ENCODE data around the gene TBL1X. TPM values are rescaled to one million over a fixed set of nuclear protein-coding genes. Genes with fewer than 3 reads are reported as not detected.

Gene TBL1X
- total RNA-seq, 1 experiment from 2014 or later: 17.6 TPM

- Histone ChIP-seq H4K20me1 (ENCODE audit: insufficient read depth) (no peaks in the 10 kb centered on the region), H3K27ac (no peak overlapping the region), H3K4me3 (no peak overlapping the region), H3K27me3 (ENCODE audit: insufficient read depth, low read depth) (no peaks in the 10 kb centered on the region), H3K4me1 (replicated peaks; ENCODE audit: insufficient read depth) (no peaks in the 10 kb centered on the region), H3K4me2 (no peak overlapping the region), H3K79me2 (ENCODE audit: low read depth) (no peaks in the 10 kb centered on the region), H3F3A (ENCODE audit: insufficient read depth, low read depth) (no peaks in the 10 kb centered on the region), H3K9me2 (ENCODE audit: insufficient read depth) (no peaks in the 10 kb centered on the region), H2AFZ (no peak overlapping the region), H3K9me3 (ENCODE audit: insufficient read depth, low read depth) (no peaks in the 10 kb centered on the region), H3K36me3 (ENCODE audit: low read depth) (no peaks in the 10 kb centered on the region)
- DNase-seq: no peak
- ChIA-PET CTCF (no interaction called here), POLR2A (ENCODE audit: unreplicated experiment) (no interaction called here)
- intact Hi-C loops (cut with micrococcal nuclease; ENCODE audit: unreplicated experiment): no loop called here
- no peak for TF ChIP-seq CTCF (conservative IDR thresholded peaks at IDR 0.05)
- no peak for TF ChIP-seq EZH2 (IDR thresholded peaks at IDR 0.05; ENCODE audit: low read depth)
- no TSS peak for BruUV-seq (replicated peaks)
Observed at GRCh38 chrX:9671998-9672397, 207.1 kb downstream of the TBL1X start.

DNA sequence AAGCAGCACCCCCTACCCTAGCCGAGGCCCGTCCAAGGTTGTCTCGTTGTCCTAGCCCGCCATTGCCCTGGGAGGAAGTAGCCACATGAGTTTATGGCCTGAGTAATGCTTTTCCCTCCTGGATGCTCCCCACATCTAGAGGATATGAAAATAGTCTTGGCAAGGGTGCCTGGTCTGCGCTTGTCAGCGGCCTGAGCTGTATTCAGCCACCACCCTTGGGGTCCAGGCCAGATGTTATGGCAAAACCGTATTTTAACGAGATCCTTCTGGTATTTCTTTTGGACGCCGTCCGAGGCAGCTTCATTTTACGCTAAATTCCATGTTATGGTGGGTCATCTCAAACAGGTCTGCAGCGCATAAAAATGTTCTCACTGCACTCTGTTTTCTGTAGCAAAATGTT, 211.4 kb downstream of the TBL1X start:
- H3K4me1 ChIP-seq (replicated peaks; ENCODE audit: insufficient read depth): no peaks in the 10 kb centered on the region
- BruUV-seq (replicated peaks): no TSS peak

GRCh38 chrX:9676738-9677097, 211.9 kb downstream of the TBL1X start:
- no peaks in the 10 kb centered on the region for H3F3A ChIP-seq (ENCODE audit: insufficient read depth, low read depth)
- H3K36me3 ChIP-seq (ENCODE audit: low read depth): no peaks in the 10 kb centered on the region
- H3K79me2 ChIP-seq (ENCODE audit: low read depth): no peaks in the 10 kb centered on the region
- no peak for DNase-seq
- CTCF ChIA-PET: no interaction called here
- H3K9me3 ChIP-seq (ENCODE audit: insufficient read depth, low read depth): no peaks in the 10 kb centered on the region
- no TSS peak for BruUV-seq (replicated peaks)
- POLR2A ChIA-PET (ENCODE audit: unreplicated experiment): no interaction called here
- no peaks in the 10 kb centered on the region for H3K4me1 ChIP-seq (replicated peaks; ENCODE audit: insufficient read depth)
- no peaks in the 10 kb centered on the region for H3K27me3 ChIP-seq (ENCODE audit: insufficient read depth, low read depth)
- no peak overlapping the region for H2AFZ ChIP-seq
- no peak overlapping the region for H3K4me2 ChIP-seq
- intact Hi-C loops (cut with micrococcal nuclease; ENCODE audit: unreplicated experiment): no loop called here
- H3K4me3 ChIP-seq: no peak overlapping the region
- H4K20me1 ChIP-seq (ENCODE audit: insufficient read depth): no peaks in the 10 kb centered on the region
- no peaks in the 10 kb centered on the region for H3K9me2 ChIP-seq (ENCODE audit: insufficient read depth)
- no peak overlapping the region for H3K27ac ChIP-seq
- no peak for TF ChIP-seq EZH2 (IDR thresholded peaks at IDR 0.05; ENCODE audit: low read depth)
- no peak for TF ChIP-seq CTCF (conservative IDR thresholded peaks at IDR 0.05)

More for the DNA sequence above, 211.4 kb downstream of the TBL1X start:
- ChIA-PET CTCF (no interaction called here), POLR2A (ENCODE audit: unreplicated experiment) (no interaction called here)
- H3K9me3 ChIP-seq (ENCODE audit: insufficient read depth, low read depth): no peaks in the 10 kb centered on the region
- H3K9me2 ChIP-seq (ENCODE audit: insufficient read depth): no peaks in the 10 kb centered on the region
- no peak overlapping the region for H2AFZ ChIP-seq
- no peaks in the 10 kb centered on the region for H3F3A ChIP-seq (ENCODE audit: insufficient read depth, low read depth)
- H3K4me2 ChIP-seq: no peak overlapping the region
- no peaks in the 10 kb centered on the region for H4K20me1 ChIP-seq (ENCODE audit: insufficient read depth)
- H3K4me3 ChIP-seq: no peak overlapping the region
- H3K27ac ChIP-seq: no peak overlapping the region
- no peak for DNase-seq
- TF ChIP-seq CTCF (conservative IDR thresholded peaks at IDR 0.05) (no peak), EZH2 (IDR thresholded peaks at IDR 0.05; ENCODE audit: low read depth) (no peak)
- intact Hi-C loops (cut with micrococcal nuclease; ENCODE audit: unreplicated experiment): no loop called here
- H3K36me3 ChIP-seq (ENCODE audit: low read depth): no peaks in the 10 kb centered on the region
- H3K79me2 ChIP-seq (ENCODE audit: low read depth): no peaks in the 10 kb centered on the region
- no peaks in the 10 kb centered on the region for H3K27me3 ChIP-seq (ENCODE audit: insufficient read depth, low read depth)

All from PC-9 (cell line).